Karpas-422 (cell line): ENCODE measurements around the gene PDCL2. TPM values are rescaled to one million over a fixed set of nuclear protein-coding genes. Genes with fewer than 3 reads are reported as not detected.

Experiments
- DNase-seq: peaks from one replicate; pipeline ENCODE4 v3.0.0-alpha.2; 2015
- H2AFZ ChIP-seq: fragments of 200-600 bp; sonication (generic); 2 replicates; pipeline ENCODE4 v1.6.1; 2014; ENCODE audit warnings: antibody characterized with exemption, low read length, mixed read lengths
- H3K27ac ChIP-seq: fragments of 200-600 bp; sonication (generic); 2 replicates; pipeline ENCODE4 v1.5.1; 2014; ENCODE audit warnings: mild to moderate bottlenecking, low read length, moderate library complexity
- H3K27me3 ChIP-seq: fragments of 200-600 bp; sonication (generic); 2 replicates; pipeline ENCODE4 v1.6.1; 2014; ENCODE audit warnings: low read length, mixed read lengths
- H3K36me3 ChIP-seq: fragments of 200-600 bp; sonication (generic); 2 replicates; pipeline ENCODE4 v1.6.1; 2014; ENCODE audit warnings: low read length, mixed read lengths; ENCODE audit not compliant: insufficient read depth
- H3K4me1 ChIP-seq: fragments of 200-600 bp; sonication (generic); 2 replicates; pipeline ENCODE4 v1.6.1; 2014; ENCODE audit warnings: mild to moderate bottlenecking, low read length, mixed read lengths
- H3K4me2 ChIP-seq: fragments of 200-600 bp; sonication (generic); 2 replicates; pipeline ENCODE4 v1.6.1; 2014; ENCODE audit warnings: low read length, low read depth, mild to moderate bottlenecking; ENCODE audit not compliant: poor library complexity, severe bottlenecking
- H3K4me3 ChIP-seq: fragments of 200-600 bp; sonication (generic); 2 replicates; pipeline ENCODE4 v1.5.1; 2014; ENCODE audit warnings: mild to moderate bottlenecking, antibody characterized with exemption, low read length, mixed read lengths
- H3K79me2 ChIP-seq: fragments of 200-600 bp; sonication (generic); 2 replicates; pipeline ENCODE4 v1.6.1; 2014; ENCODE audit warnings: mild to moderate bottlenecking, low read length, mixed read lengths
- H3K9ac ChIP-seq: fragments of 200-600 bp; sonication (generic); 2 replicates; pipeline ENCODE4 v1.6.0; 2014; ENCODE audit warnings: low read length
- H3K9me2 ChIP-seq: fragments of 200-600 bp; sonication (generic), shearing (Covaris generic); replicated peaks from 2 replicates; pipeline ENCODE4 v1.6.0; 2014; ENCODE audit warnings: mild to moderate bottlenecking, low read length, moderate library complexity; ENCODE audit not compliant: insufficient read depth
- H3K9me3 ChIP-seq: fragments of 300-700, 200-600 bp; sonication (generic); 2 replicates; pipeline ENCODE4 v1.6.1; 2014; ENCODE audit warnings: low read length, mixed read lengths
- H4K20me1 ChIP-seq: fragments of 200-600 bp; sonication (generic); 2 replicates; pipeline ENCODE4 v1.6.1; 2014; ENCODE audit warnings: mild to moderate bottlenecking, antibody characterized with exemption, low read length, low read depth; ENCODE audit not compliant: insufficient read depth
- total RNA-seq: library from RNA; depleted of rRNA; stranded (reverse); fragments of >200 nt; shearing (Covaris generic); gene quantifications from 2 replicates; pipeline ENCODE4 v1.2.3, GENCODE V29; 2014; ENCODE audit warnings: low replicate concordance

PDCL2 gene
- total RNA-seq, 1 experiment from 2014 or later: not detected

DNA sequence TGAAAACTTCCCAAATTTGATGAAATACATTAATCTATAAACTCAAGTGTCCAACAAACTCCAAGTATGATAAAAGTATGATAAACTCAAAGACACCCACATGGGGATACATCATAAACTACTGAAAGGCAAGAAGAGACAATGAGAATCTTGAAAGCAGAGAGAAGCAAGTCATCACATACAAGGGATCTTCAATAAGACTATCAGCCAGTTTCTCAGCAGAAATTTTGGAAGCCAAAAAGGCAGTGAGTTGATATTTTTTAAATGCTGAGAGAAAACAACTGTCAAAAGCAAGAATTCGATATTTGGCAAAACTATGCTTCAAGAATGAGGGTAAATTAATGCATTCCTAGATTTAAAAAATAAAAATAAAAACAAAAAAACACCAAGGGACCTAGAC is 16.5 kb downstream of the PDCL2 start:
- no peaks in the 10 kb centered on the region for H3K9me2 ChIP-seq
- no peak overlapping the region for H3K4me2 ChIP-seq
- no peak overlapping the region for H3K9ac ChIP-seq
- H3K79me2 ChIP-seq: no peaks in the 10 kb centered on the region
- no peak for DNase-seq
- no peak overlapping the region for H3K27ac ChIP-seq
- H4K20me1 ChIP-seq: no peaks in the 10 kb centered on the region
- H3K36me3 ChIP-seq: no peaks in the 10 kb centered on the region
- no peaks in the 10 kb centered on the region for H3K4me1 ChIP-seq
- no peak overlapping the region for H2AFZ ChIP-seq
- no peaks in the 10 kb centered on the region for H3K9me3 ChIP-seq
- H3K4me3 ChIP-seq: no peak overlapping the region
- H3K27me3 ChIP-seq: no peaks in the 10 kb centered on the region

DNA sequence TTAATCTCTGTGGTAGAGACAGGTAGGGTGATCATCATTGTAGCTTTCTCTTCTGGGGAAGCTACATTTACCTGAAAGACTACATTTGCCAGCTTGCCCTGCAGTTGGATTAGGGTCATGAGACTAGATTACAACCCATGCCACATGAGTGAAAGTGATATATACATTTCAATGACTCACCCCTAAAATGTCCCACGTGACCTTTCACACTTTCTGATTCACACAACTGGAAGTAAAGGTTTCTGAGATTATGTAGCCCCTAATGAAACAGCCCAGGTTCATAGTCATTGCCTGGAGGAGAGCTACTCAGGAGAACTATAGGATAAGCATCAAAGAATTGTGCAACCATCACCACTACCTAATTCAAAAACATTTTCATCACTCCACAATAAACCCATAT is 17.8 kb downstream of the PDCL2 start:
- Histone ChIP-seq H3K27ac (no peak overlapping the region), H2AFZ (no peak overlapping the region), H3K4me2 (no peak overlapping the region), H3K4me3 (no peak overlapping the region), H4K20me1 (no peaks in the 10 kb centered on the region), H3K27me3 (no peaks in the 10 kb centered on the region), H3K9ac (no peak overlapping the region), H3K9me2 (no peaks in the 10 kb centered on the region), H3K9me3 (no peaks in the 10 kb centered on the region), H3K4me1 (no peaks in the 10 kb centered on the region), H3K79me2 (no peaks in the 10 kb centered on the region), H3K36me3 (no peaks in the 10 kb centered on the region)
- DNase-seq: no peak

DNA sequence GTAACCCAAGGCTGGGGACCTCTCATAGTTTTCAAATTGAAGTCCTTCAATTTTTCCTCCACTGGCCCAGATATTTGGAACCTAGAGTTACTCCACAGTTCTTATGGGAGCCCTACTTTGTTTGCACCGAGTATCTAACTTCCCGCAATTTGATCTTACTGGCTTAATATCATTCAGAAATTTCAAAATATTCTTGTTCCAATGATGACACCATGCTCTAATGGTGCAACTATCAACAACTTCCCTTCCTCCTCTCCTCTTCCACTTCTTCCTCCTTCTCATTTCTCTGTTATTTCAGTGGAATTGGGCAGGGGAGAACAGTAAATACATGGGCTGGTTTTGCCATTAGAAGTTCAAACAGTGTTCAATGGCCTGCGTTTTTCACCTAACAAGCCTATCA is 20.2 kb downstream of the PDCL2 start:
- H3K4me2 ChIP-seq: no peak overlapping the region
- H3K9me2 ChIP-seq: no peaks in the 10 kb centered on the region
- no peak overlapping the region for H3K4me3 ChIP-seq
- H3K27me3 ChIP-seq: no peaks in the 10 kb centered on the region
- no peaks in the 10 kb centered on the region for H3K79me2 ChIP-seq
- no peak for DNase-seq
- H3K27ac ChIP-seq: no peak overlapping the region
- H3K4me1 ChIP-seq: no peaks in the 10 kb centered on the region
- no peaks in the 10 kb centered on the region for H4K20me1 ChIP-seq
- H3K36me3 ChIP-seq: no peaks in the 10 kb centered on the region
- H3K9me3 ChIP-seq: no peaks in the 10 kb centered on the region
- no peak overlapping the region for H2AFZ ChIP-seq
- no peak overlapping the region for H3K9ac ChIP-seq

DNA sequence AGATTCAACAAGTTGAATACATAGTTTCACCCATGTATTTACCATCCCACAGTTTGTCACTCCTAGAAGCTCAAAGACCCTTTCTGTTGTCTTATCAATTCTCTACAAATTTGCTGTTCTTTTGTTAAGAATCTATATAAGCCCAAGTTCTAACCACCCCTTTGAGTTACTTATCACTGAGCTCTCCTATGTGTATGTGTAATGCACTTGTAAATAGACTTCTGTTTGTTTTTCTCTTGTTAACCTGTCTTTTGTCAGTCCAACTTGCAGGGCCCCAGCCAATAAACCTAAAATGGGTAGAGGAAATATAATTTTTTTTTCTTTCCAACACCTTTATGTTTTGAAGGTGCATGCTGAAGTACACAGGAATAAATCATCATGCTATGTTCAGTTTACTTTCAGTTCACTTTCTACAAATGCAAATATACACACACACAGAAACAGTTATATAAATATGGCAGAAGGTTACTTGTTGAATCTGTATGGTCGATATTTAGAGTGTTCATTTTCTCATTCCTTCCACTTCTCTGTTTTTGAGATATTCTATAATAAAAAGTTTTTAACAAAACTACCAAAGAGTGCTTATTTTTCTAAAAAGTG is 23.0 kb downstream of the PDCL2 start:
- no peaks in the 10 kb centered on the region for H3K36me3 ChIP-seq
- H3K4me2 ChIP-seq: no peak overlapping the region
- no peak for DNase-seq
- H4K20me1 ChIP-seq: no peaks in the 10 kb centered on the region
- no peak overlapping the region for H3K27ac ChIP-seq
- H2AFZ ChIP-seq: no peak overlapping the region
- H3K9ac ChIP-seq: no peak overlapping the region
- H3K9me3 ChIP-seq: no peaks in the 10 kb centered on the region
- H3K27me3 ChIP-seq: no peaks in the 10 kb centered on the region
- no peak overlapping the region for H3K4me3 ChIP-seq
- H3K79me2 ChIP-seq: no peaks in the 10 kb centered on the region
- H3K4me1 ChIP-seq: no peaks in the 10 kb centered on the region
- H3K9me2 ChIP-seq: no peaks in the 10 kb centered on the region

DNA sequence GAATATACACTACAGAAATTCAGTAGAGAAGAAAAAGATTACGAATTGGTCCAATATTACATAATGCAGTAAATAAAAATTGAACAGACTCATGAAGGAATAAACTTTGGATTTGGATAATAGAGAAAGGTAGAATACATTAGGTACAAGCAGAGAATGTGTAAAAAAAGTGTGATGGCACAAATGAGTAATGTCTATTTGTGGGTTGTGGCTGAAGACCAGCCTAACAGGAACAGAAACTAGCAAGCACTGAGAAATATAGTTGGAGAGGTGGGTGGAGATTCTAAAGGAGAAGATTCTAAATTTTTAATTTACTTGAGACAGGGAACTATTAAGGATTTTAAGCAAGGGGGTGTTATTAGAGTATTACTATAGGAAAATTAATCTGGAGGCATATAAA is 30.2 kb downstream of the PDCL2 start:
- Histone ChIP-seq H3K27me3 (no peaks in the 10 kb centered on the region), H2AFZ (no peak overlapping the region), H3K4me3 (no peak overlapping the region), H3K27ac (no peak overlapping the region), H3K9me3 (no peaks in the 10 kb centered on the region), H3K36me3 (no peaks in the 10 kb centered on the region), H4K20me1 (no peaks in the 10 kb centered on the region), H3K79me2 (no peaks in the 10 kb centered on the region), H3K9me2 (no peaks in the 10 kb centered on the region), H3K9ac (no peak overlapping the region), H3K4me1 (peaks cover 8% of the 10 kb centered on the region), H3K4me2 (no peak overlapping the region)
- peak; percentile 68 for DNase-seq

DNA sequence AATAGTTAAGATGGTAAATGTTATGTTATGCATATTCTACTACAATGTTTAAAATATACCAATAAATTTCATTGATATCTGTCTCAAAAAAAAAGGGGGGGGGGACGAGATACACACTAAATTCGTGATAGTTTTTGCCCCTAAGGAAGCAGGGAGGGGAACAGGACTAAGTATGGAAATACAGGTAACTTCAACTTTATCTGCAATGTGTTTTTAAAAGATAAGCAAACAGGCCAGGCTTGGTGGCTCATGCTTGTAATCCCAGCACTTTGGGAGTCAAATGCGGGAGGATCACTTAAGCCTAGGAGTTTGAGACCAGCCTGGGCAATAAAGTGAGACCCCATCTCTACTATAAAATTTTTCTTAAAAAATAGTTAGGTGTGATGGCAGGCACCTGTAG is 31.9 kb downstream of the PDCL2 start:
- Histone ChIP-seq H3K79me2 (no peaks in the 10 kb centered on the region), H2AFZ (no peak overlapping the region), H3K27ac (no peak overlapping the region), H3K9me2 (no peaks in the 10 kb centered on the region), H3K27me3 (no peaks in the 10 kb centered on the region), H3K9ac (no peak overlapping the region), H3K4me3 (no peak overlapping the region), H3K4me1 (peaks cover 8% of the 10 kb centered on the region), H3K36me3 (no peaks in the 10 kb centered on the region), H3K4me2 (no peak overlapping the region), H3K9me3 (no peaks in the 10 kb centered on the region), H4K20me1 (no peaks in the 10 kb centered on the region)
- no peak for DNase-seq

DNA sequence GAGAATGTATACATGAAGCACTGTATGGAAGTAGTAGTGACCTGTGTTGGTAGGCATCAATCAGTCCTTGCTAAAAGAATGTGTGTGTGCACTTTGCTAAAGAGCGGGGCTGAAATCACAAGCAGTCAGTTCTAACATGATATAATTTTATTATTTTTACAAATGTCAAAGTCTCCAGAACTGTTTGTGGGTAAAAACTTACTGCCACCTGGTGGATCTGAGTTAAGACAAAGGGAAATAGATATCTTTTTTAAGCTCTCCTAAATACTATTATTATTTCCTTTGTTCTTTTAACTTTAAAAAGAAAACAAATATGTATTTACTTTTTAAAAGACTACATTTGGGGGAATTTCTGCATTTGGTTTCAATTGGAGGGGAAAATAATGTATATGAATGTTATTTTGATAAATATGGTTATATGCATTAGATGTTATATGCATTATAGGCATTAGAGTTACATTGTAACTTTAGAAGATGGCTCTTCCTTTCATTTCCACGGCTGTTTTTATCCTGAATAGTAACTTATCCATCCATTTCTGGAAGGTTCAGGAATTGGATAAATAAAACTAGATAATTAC is 37.5 kb downstream of the PDCL2 start:
- Histone ChIP-seq H3K9ac (no peak overlapping the region), H3K27ac (no peak overlapping the region), H3K4me1 (peaks cover 9% of the 10 kb centered on the region), H3K79me2 (no peaks in the 10 kb centered on the region), H3K4me2 (peak overlapping the region; percentile 11), H3K4me3 (no peak overlapping the region), H2AFZ (no peak overlapping the region), H3K27me3 (no peaks in the 10 kb centered on the region), H3K9me2 (no peaks in the 10 kb centered on the region), H3K9me3 (no peaks in the 10 kb centered on the region), H4K20me1 (no peaks in the 10 kb centered on the region), H3K36me3 (no peaks in the 10 kb centered on the region)
- DNase-seq: peak; percentile 66

DNA sequence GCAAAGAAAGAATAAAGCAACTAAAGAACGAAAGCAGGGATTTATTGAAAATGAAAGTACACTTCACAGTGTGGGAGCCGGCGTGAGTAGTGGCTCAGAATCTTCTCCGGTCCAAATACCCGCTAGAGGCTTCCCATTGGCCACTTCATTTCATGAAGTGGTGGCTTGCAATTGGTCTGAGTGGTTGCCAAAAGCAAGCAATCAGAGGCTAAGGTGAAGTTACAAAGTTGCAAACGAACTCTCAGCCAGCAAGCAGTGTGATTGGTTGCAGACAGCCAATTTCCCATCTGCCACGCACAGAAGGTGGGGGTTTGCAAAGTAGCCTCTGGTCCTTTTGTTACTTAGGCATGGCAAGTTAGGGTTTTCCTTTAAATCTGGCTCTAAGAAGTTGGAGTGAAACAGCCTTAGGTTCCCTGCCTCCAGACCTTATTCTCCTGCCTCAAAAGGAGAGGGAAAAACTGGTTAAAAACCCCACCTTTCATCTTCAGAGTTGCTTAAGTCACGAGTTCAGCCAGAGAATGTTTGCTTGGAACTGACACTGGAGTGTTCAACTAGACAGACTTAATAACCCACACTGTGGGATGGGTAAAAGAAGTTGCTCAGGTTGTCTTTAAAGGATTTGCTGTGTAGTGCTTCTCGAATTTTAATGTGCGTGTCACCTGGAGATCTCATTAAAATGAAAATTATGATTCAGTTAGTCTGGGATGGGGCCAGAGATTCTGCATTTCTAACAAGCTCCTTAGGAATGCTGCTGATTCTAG is 38.4 kb downstream of the PDCL2 start:
- no peaks in the 10 kb centered on the region for H3K27me3 ChIP-seq
- H3K4me2 ChIP-seq: peak overlapping the region; percentile 33
- H3K79me2 ChIP-seq: no peaks in the 10 kb centered on the region
- peak overlapping the region; percentile 18; the same call in 1 of the 2 replicates for H3K4me3 ChIP-seq
- peak; percentile 53 for DNase-seq
- peaks cover 9% of the 10 kb centered on the region for H3K4me1 ChIP-seq
- no peak overlapping the region for H2AFZ ChIP-seq
- no peak overlapping the region for H3K9ac ChIP-seq
- no peaks in the 10 kb centered on the region for H3K9me2 ChIP-seq
- no peaks in the 10 kb centered on the region for H4K20me1 ChIP-seq
- no peaks in the 10 kb centered on the region for H3K36me3 ChIP-seq
- no peak overlapping the region for H3K27ac ChIP-seq
- H3K9me3 ChIP-seq: no peaks in the 10 kb centered on the region
